ENCODE results near the gene PPFIA1.

Gene PPFIA1

GRCh38 chr11:70298243-70298915 lies 27.9 kb downstream of the PPFIA1 start:
- no peaks in the 10 kb centered on the region for H3K27me3 ChIP-seq
- no peaks in the 10 kb centered on the region for H3K4me1 ChIP-seq (ENCODE audit: control insufficient read depth in 1 of 2, insufficient read depth in 1 of 2, low read depth in 1 of 2, low read length in 1 of 2)
- H3K9me3 ChIP-seq, result no peaks in the 10 kb centered on the region
- no peak for TF ChIP-seq CTCF (IDR thresholded peaks at IDR 0.05)
- peaks cover 64% of the 10 kb centered on the region for H3K36me3 ChIP-seq
- H3K4me3 ChIP-seq (ENCODE audit: low read depth in 1 of 2, low read length in 1 of 2), result no peak overlapping the region
- peak overlapping the region; percentile 30 for H3K27ac ChIP-seq

GRCh38 chr11:70299636-70300035 lies 29.1 kb downstream of the PPFIA1 start:
- Histone ChIP-seq H3K27me3 (no peaks in the 10 kb centered on the region), H3K36me3 (peaks cover 63% of the 10 kb centered on the region), H3K9me3 (no peaks in the 10 kb centered on the region), H3K4me3 (ENCODE audit: low read depth in 1 of 2, low read length in 1 of 2) (no peak overlapping the region), H3K4me1 (ENCODE audit: control insufficient read depth in 1 of 2, insufficient read depth in 1 of 2, low read depth in 1 of 2, low read length in 1 of 2) (no peaks in the 10 kb centered on the region), H3K27ac (no peak overlapping the region)
- TF ChIP-seq CTCF (IDR thresholded peaks at IDR 0.05), result no peak

GRCh38 chr11:70301191-70301590 lies 30.7 kb downstream of the PPFIA1 start:
- H3K27me3 ChIP-seq, result no peaks in the 10 kb centered on the region
- TF ChIP-seq CTCF (IDR thresholded peaks at IDR 0.05), result no peak
- H3K4me1 ChIP-seq (ENCODE audit: control insufficient read depth in 1 of 2, insufficient read depth in 1 of 2, low read depth in 1 of 2, low read length in 1 of 2), result no peaks in the 10 kb centered on the region
- no peak overlapping the region for H3K4me3 ChIP-seq (ENCODE audit: low read depth in 1 of 2, low read length in 1 of 2)
- H3K27ac ChIP-seq, result no peak overlapping the region
- H3K9me3 ChIP-seq, result no peaks in the 10 kb centered on the region
- H3K36me3 ChIP-seq, result peaks cover 74% of the 10 kb centered on the region

GRCh38 chr11:70301721-70302418 lies 31.4 kb downstream of the PPFIA1 start:
- Histone ChIP-seq H3K4me3 (ENCODE audit: low read depth in 1 of 2, low read length in 1 of 2) (no peak overlapping the region), H3K4me1 (ENCODE audit: control insufficient read depth in 1 of 2, insufficient read depth in 1 of 2, low read depth in 1 of 2, low read length in 1 of 2) (no peaks in the 10 kb centered on the region), H3K36me3 (peaks cover 75% of the 10 kb centered on the region), H3K27ac (no peak overlapping the region), H3K27me3 (no peaks in the 10 kb centered on the region), H3K9me3 (no peaks in the 10 kb centered on the region)
- TF ChIP-seq CTCF (IDR thresholded peaks at IDR 0.05), result no peak

- H3K36me3 ChIP-seq, result peaks cover 74% of the 10 kb centered on the region
These were observed 31.9 kb downstream of the PPFIA1 start for GRCh38 chr11:70302419-70302752.

More at GRCh38 chr11:70302419-70302752, 31.9 kb downstream of the PPFIA1 start:
- H3K27me3 ChIP-seq, result no peaks in the 10 kb centered on the region
- H3K9me3 ChIP-seq, result no peaks in the 10 kb centered on the region
- no peak overlapping the region for H3K4me3 ChIP-seq (ENCODE audit: low read depth in 1 of 2, low read length in 1 of 2)
- TF ChIP-seq CTCF (IDR thresholded peaks at IDR 0.05), result no peak
- H3K27ac ChIP-seq, result no peak overlapping the region
- no peaks in the 10 kb centered on the region for H3K4me1 ChIP-seq (ENCODE audit: control insufficient read depth in 1 of 2, insufficient read depth in 1 of 2, low read depth in 1 of 2, low read length in 1 of 2)
